Glutamatergic neuron (in vitro differentiated cells): ENCODE measurements around the gene ASPHD2. TPM values are rescaled to one million over a fixed set of nuclear protein-coding genes. Genes with fewer than 3 reads are reported as not detected.
A peak's percentile ranks its signal among the peaks of the same experiment; 100 is the strongest.

Experiments
- DNase-seq: peaks from one replicate; pipeline ENCODE4 v3.0.0; 2022
- H3K27ac Mint-ChIP-seq: one replicate; pipeline ENCODE4 v1.8.0; 2020; ENCODE audit warnings: mild to moderate bottlenecking, mixed read lengths, inconsistent platforms; ENCODE audit not compliant: unreplicated experiment
- H3K27me3 Mint-ChIP-seq: one replicate; pipeline ENCODE4 v1.8.0; 2020; ENCODE audit warnings: mild to moderate bottlenecking, moderate library complexity, mixed read lengths, inconsistent platforms; ENCODE audit not compliant: unreplicated experiment
- H3K36me3 Mint-ChIP-seq: one replicate; pipeline ENCODE4 v1.8.0; 2020; ENCODE audit warnings: mild to moderate bottlenecking, mixed read lengths, inconsistent platforms; ENCODE audit not compliant: unreplicated experiment
- H3K4me1 Mint-ChIP-seq: one replicate; pipeline ENCODE4 v1.8.0; 2020; ENCODE audit warnings: mild to moderate bottlenecking, low read depth, mixed read lengths, inconsistent platforms; ENCODE audit not compliant: unreplicated experiment
- H3K4me3 Mint-ChIP-seq: one replicate; pipeline ENCODE4 v1.8.0; 2020; ENCODE audit warnings: mild to moderate bottlenecking, mixed read lengths, inconsistent platforms; ENCODE audit not compliant: unreplicated experiment
- H3K9me3 Mint-ChIP-seq: one replicate; pipeline ENCODE4 v1.8.0; 2020; ENCODE audit warnings: mild to moderate bottlenecking, moderate library complexity, mixed read lengths, inconsistent platforms; ENCODE audit not compliant: unreplicated experiment
- long read RNA-seq: library from polyadenylated mRNA; unstranded; transcript quantifications from one replicate; pipeline ENCODE4 v2.0.0, GENCODE V29; 2020; ENCODE audit not compliant: unreplicated experiment
- total RNA-seq: library from RNA; stranded (reverse); fragmentation: NEBNext Ultra II Directional; extraction: Animal tissue kit (Norgen Biotek cat#: 25700); gene quantifications from one replicate; pipeline ENCODE4 v1.2.1, GENCODE V29; 2021; ENCODE audit not compliant: unreplicated experiment
- TF ChIP-seq, protein P1 (sequence below): fragments of 200-600 bp; sonication (generic); IDR thresholded peaks from one replicate; pipeline ENCODE4 v1.5.0; 2021; ENCODE audit not compliant: partially characterized antibody, unreplicated experiment

ASPHD2 gene
- 19.0 TPM for total RNA-seq
- long read RNA-seq, partial matches to known transcripts = 1 of 4 reads
- long read RNA-seq, other reads (novel, unspliced or antisense) = 1 of 4 reads

DNA sequence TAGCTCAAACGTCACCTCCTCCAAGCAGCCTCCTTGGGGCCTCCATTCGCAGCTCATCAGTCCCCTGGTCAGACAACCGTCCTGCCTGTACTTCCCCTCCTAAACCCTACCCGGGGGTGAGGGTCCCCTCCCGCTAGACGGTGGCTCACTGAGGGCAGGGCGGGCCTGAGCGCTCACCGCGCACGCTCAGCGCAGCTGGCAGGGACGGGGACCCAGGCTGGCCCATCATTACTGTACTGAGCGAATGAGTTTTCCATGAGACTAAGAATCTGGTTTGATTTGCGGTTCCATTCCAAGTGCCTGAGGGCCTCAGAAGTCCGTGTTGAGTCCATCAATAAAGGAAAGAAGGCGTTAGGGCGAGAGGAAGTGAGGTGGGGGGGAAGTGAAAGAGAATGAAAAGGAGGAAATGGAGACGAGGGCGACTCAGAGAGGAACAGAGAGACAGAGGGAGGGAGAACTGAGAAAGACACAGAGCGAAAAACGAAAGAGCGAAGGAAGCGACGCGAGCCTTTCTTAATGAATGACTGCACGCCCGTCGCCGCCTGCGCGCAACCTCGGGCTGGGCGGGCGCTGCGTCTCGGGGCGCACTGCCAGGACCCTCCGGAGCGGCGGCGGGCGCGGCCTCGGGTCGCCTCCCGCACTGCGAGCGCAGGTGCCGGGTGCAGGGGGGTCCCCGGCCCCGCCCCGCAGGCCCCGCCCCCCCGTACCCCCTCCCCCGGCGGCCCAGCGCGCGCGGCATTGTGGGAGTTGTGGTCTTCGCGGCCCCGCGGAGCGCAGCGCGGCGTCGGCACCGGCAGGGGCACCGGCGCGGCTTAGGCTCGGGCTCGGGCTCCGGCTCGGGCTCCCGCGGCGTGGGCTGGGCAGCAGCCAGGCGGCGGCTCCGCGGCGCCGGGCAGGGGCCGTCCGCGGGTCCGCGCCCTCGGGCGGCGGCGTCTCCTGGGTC, at the start of gene ASPHD2:
Gene ASPHD2 (plus strand): TSS at position 746 of the 943 bp plus-strand sequence. CDS start 4,356 bp downstream, outside the sequence.
- H3K4me3 Mint-ChIP-seq = peak within 1 kb of the TSS; percentile 98
- peaks cover 5% of the 10 kb centered on the region for H3K9me3 Mint-ChIP-seq
- DNase-seq = peak; percentile 80
- TF ChIP-seq, protein P1, sequence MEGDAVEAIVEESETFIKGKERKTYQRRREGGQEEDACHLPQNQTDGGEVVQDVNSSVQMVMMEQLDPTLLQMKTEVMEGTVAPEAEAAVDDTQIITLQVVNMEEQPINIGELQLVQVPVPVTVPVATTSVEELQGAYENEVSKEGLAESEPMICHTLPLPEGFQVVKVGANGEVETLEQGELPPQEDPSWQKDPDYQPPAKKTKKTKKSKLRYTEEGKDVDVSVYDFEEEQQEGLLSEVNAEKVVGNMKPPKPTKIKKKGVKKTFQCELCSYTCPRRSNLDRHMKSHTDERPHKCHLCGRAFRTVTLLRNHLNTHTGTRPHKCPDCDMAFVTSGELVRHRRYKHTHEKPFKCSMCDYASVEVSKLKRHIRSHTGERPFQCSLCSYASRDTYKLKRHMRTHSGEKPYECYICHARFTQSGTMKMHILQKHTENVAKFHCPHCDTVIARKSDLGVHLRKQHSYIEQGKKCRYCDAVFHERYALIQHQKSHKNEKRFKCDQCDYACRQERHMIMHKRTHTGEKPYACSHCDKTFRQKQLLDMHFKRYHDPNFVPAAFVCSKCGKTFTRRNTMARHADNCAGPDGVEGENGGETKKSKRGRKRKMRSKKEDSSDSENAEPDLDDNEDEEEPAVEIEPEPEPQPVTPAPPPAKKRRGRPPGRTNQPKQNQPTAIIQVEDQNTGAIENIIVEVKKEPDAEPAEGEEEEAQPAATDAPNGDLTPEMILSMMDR = no peak
- peaks cover 5% of the 10 kb centered on the region for H3K36me3 Mint-ChIP-seq
- peaks cover 16% of the 10 kb centered on the region for H3K27me3 Mint-ChIP-seq
- H3K27ac Mint-ChIP-seq = peak within 1 kb of the TSS; percentile 98
- peaks cover 17% of the 10 kb centered on the region for H3K4me1 Mint-ChIP-seq

DNA sequence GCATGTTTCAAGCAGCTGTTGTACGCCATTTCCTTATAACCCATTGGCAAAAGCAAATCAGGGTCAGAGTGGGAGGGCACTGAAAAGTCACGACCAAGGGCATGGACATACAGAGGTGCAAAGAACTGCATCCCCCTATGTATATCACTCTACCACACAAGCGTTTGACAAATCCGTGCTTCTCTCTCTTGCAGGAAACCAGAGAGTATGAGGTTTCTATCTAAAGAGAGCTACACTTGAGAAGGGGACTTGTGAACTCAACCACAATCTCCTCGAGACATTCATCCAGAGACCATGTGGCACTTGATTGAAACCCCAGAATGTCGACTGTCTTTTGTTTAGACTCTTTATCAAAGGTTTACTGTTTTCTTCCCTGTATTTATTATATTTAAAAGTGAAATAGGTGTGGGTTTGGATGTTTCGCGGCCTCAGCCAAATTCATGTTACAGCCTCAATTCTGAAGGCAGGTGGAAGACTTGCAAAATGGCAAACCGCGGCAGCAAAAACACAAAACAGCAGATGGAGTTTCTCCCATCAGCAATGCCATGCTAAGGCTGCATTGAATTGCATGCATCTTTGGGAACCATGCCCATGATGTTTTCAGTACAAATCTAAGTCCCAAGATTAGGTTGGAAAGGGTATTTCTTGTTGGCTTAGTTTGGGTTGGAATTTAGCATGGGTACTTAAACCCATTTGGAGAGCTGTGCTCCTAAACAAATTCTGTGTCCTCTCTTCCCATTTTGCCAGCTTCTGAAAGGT, 48.8 kb upstream of the ASPHD2 start:
- Mint-ChIP-seq H3K36me3 (peaks cover 23% of the 10 kb centered on the region), H3K27ac (no peak overlapping the region), H3K4me3 (no peak overlapping the region), H3K4me1 (peaks cover 7% of the 10 kb centered on the region), H3K9me3 (peaks cover 2% of the 10 kb centered on the region), H3K27me3 (peaks cover 5% of the 10 kb centered on the region)
- TF ChIP-seq, protein P1 = no peak
- DNase-seq = no peak

DNA sequence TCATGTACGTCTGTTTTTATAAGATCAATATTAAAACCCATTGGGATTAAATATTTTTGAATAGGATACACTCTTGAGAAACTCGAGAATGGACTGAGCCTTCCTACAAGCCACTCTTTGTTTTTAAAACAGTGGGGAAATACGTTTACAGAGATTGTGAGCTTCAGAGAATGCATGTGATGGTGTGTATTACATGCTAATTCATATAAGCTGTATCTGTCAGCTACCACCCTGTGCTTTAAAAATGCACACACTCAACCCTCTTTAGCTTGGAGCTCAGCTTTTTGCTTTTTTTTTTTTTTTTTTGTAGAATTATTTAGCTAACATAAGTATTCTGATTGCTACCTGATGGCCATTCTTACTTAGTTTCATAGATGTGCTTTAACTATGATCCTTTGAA, 46.3 kb upstream of the ASPHD2 start:
- TF ChIP-seq, protein P1 = no peak
- peaks cover 7% of the 10 kb centered on the region for H3K4me1 Mint-ChIP-seq
- no peak for DNase-seq
- no peaks in the 10 kb centered on the region for H3K9me3 Mint-ChIP-seq
- peaks cover 7% of the 10 kb centered on the region for H3K27me3 Mint-ChIP-seq
- H3K4me3 Mint-ChIP-seq = no peak overlapping the region
- H3K36me3 Mint-ChIP-seq = peaks cover 23% of the 10 kb centered on the region
- no peak overlapping the region for H3K27ac Mint-ChIP-seq

GRCh38 chr22:26383968-26384556, 45.0 kb upstream of the ASPHD2 start:
- Mint-ChIP-seq H3K4me1 (peaks cover 7% of the 10 kb centered on the region), H3K4me3 (no peak overlapping the region), H3K36me3 (peaks cover 16% of the 10 kb centered on the region), H3K27ac (no peak overlapping the region), H3K9me3 (no peaks in the 10 kb centered on the region), H3K27me3 (peaks cover 7% of the 10 kb centered on the region)
- no peak for DNase-seq
- TF ChIP-seq, protein P1 = no peak
